NCI-H1092 treated with DMSO at 0.1 percent for 48 hours (cell line): ENCODE data around the gene DUS3L.
"Not testable (repeated sequence)": the region's sequence is repeated elsewhere in the genome, so short reads cannot be mapped to it uniquely, and the experiment has no call there.

Experiments used
- DNase-seq: peaks from one replicate; lab custom pipeline; 2025; lab: John Stamatoyannopoulos, UW

DUS3L gene

DNA sequence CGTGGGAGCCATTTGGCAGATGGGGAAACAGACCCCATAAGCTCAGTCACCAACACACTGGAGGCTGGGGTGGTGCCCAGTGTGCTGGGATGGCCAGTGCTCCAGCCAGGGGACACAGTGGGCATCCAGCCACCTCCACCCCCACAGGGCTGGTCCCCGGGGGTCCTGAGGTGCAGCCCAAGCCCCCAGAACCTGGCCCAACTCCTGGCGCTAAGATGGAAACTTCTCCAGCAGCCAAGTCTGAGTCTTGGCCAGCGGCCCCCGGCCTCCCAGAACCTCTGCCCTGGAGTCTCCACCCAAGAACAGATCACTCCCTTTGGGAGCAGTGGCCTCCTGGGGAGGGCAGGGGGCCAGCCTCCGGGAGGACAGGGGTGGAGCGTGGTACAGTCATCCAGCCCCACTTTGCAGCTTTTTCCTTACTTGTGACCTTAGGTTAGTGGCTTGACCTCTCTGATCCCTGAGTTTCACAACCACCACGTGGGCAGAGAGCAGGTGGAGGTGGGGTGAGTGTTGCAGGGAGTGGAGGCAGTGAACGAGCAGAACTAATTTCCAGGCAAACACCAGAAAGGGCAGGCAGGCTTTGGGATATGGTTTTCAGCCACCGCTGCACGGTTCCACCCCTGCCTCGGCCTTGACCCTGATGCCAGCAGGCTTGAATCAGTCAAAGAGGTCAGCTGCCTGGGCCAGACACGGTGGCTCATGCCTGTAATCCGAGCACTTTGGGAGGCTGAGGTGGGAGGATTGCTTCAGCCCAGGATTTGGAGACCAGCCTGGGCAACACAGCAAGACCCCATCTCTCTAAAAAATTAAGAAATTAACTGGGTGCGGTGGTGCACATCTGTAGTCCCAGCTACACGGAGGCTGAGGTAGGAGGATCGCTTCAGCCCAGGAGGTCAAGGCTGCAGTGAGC, 9.7 kb upstream of the DUS3L start:
- no peak for DNase-seq

DNA sequence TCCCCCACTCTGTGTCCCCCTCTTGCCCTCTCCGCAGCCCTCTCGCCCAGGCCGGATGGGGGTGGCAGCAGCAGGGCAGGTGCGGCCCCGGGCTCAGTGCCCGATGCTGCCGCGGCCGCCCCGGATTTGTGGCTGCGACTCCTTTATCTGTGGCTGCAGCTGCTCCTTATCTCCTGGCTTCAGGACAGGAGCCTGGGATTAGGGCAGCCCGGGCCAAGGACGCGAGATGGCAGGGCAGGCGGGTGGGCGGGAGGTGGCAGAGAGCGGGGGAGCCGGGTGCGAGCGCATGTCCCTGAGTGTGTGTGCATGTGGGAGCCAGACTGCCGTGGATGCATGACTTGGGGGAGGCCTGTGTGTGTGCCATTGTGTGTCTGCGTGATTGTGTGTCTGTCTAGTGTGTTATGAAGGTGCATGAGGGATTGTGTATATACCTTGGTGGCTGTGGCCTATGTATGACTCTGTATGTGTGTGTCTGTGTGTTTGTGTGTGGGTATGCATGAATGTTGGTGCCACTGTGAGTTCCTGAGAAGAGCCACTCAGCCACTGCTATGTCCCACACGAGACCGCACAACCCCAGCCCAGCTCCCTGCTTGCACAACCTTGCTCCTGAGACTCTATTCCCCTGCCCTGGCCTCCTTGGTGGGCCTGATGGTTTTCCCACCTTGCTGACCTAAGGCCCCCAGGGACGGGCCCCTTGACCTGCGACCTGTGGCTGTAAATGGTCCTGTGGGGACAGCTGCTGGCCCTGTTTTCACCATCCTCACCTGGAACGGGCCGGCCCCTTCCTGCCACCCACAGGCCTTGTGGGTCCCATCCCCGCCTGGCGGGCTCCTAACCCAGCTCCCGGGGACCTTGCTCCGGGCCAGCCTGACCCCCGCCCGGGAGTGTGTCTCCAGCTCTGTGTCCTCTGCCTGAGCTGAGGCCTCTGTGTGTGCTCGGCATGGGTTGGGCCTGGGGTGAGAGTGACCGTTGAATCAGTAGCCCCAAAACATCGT, 8.6 kb upstream of the DUS3L start:
- DNase-seq = peak; percentile 76

DNA sequence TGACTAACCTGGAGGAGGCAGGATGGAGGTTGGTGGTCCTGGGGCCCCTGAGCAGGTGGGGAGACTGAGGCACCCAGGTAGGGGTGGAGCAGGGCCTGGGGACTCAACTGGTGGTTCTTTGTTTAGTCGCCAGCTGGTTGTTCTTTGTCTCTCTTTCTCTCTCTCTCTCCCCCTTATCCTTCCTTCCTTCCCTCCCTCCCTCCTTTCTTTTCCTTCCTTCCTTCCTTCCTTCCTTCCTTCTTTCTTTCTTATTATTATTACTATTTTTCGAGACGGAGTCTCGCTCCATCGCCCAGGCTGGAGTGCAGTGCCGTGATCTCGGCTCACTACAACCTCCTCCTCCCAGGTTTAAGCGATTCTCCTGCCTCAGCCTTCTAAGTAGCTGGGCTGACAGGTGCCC, 7.3 kb upstream of the DUS3L start:
- DNase-seq = no peak

DNA sequence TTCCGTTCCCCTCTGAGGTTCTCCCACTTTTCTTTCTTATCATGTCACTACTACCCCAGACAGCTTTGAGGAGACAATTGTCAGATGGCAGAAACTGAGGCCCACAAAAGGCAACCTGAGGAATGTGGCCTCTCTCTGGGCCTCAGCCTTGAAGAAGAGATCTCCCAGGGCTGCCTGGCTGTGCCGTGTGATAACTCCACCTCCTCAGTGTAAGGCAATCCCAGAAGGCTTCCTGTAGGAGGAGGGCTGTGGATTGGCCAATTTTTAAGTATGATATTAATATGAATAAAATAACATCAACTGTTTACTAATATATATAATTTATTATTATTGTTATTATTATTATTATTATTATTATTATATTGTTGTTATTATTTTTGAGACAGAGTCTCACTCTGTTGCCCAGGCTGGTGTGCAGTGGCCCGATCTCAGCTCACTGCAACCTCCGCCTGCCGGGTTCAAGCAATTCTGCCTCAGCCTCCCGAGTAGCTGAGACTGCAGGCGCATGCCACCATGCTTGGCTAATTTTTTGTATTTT, 4.5 kb upstream of the DUS3L start:
- no peak for DNase-seq

DNA sequence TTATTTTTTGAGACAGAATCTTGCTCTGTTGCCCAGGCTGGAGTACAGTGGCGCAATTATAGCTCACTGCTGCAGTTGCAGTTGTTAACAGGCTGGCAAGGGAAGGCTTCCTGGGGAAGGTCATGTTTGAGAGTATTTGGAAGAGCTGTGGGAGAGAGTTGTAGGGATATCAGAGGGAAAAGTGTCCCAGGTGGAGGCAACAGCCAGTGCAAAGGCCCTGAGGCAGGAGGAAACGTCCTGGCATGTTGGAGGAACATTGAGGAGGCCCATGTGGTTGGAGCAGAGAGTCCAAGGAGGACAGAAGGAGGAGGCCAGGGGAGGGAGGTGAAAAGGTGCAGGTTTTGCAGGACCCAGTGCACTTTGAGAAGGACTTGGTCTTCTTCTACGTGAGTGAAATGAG, 2.2 kb upstream of the DUS3L start:
- DNase-seq = no peak

DNA sequence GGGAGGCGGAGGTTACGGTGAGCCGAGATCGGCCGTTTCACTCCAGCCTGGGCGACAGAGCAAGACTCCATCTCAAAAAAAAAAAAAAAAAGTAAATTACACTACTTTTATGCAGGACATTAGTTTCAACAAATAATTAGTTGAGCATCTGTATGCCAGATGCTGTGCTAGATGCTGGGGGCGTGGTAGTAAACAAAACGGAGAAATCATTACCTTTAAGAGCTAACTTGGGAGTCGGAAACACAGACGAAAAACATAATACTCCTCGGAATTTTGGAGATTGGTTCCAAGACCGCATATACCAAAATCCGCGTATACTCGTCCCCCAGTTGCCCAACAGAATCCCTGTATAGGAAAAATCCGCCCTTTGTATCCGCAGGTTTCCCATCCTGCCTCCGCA, 1.3 kb upstream of the DUS3L start:
- DNase-seq = no peak

DNA sequence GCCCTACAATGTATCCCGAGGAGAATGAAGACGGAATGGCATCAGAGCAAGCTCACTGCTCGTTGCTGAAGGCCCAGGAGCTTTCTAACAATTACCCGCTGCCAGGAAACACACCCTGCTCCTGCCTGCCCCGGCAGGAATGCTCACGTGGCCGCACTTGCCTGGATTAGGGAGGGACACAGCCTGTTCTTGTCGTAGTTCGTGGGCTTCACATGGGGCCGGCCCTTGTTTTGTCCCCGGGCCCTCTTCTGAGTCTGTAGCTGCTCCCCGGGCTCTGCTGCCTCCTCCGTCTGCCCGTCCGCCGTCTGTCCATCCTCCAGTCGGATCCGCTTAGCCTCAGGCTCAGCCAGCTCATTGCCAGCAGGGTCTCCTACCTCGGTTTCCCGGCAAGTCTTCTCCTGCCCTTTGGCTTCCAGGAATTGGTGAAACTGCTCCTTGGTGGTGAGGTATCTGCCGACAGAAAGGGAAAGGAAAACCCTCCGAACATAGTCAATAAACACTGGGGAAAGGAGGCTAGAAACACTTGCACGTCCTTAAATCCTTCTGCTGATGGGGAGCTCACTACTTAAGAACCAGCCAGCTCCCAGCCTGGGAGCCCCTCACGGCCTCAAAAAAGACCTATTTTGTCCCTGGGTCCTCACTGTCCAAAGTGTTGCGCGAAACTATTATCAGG, 941 bp downstream of the DUS3L start:
- no peak for DNase-seq

DNA sequence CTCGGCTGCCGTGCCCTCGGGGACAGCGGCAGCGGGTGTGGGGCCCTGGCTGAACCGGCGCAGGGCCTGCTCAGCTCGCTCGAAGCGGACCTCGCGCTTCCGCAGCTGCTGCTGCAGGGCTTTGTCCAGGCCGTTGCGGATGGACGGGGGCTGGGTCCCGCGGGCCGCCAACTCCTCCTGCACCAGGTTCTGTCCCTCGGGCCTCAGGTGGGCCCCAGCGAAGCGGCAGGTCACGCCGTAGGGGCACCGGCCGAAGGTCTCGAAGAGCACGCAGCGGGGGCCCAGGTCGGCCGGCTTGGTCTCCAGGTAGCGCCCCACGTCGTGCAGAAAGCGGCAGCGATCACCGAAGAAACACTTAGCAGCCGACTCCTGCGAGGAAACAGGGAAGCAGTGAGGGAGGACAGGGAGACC, 1.6 kb downstream of the DUS3L start:
- DNase-seq = no peak

DNA sequence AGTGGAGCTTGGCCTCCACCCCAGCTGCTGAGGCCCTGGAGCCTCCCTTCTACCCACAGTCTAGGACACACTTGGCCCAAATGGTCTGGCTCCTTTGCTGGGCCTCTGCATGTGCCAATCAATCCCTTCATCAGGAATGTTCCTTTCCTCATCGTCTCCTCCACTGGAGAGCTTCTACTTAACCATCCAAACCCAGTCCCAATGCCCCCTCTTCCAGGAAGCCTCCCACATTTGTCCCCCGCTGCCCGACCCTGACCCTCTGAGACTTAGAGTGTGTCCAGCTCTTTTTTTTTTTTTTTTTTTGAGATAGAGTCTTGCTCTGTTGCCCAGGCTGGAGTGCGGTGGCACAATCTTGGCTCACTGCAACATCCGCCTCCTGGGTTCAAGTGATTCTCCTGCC, 2.5 kb downstream of the DUS3L start:
- no peak for DNase-seq

DNA sequence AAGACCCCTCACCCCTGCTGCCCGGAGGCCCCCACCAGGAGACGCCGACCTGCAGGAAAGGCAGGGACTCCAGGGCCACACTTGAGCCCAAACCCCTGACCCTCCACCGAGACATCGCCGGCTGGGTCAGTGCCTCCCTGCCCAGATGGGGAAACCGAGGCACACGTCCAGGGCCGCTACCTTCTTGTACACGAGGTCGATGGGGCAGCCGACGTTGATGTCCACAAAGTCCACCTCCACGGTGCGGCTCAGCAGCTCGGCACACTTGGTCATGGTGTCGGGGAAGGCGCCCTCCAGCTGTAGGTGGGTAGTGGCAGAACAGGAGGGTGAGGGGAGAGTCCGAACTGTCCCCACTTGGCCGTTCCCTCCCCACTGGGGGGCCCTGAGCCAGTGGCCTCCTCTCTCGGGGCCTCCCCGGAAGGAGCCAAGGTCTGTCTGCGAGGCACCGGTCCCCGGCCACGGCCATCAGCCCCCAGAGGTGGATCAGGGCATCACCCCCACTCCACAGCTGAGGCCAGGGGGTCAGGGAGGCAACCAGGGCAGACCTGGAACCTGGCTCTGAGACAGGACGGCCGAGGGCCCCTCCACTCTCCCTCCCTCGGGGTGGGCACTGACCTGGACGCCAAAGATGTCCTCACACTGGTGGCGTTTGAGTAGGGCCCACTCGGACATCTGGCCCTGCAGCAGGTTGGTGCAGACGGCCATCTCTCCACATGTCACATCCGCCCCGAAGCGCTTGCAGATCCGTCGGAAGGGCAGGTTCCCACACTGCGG, 3.4 kb downstream of the DUS3L start:
- no peak for DNase-seq

DNA sequence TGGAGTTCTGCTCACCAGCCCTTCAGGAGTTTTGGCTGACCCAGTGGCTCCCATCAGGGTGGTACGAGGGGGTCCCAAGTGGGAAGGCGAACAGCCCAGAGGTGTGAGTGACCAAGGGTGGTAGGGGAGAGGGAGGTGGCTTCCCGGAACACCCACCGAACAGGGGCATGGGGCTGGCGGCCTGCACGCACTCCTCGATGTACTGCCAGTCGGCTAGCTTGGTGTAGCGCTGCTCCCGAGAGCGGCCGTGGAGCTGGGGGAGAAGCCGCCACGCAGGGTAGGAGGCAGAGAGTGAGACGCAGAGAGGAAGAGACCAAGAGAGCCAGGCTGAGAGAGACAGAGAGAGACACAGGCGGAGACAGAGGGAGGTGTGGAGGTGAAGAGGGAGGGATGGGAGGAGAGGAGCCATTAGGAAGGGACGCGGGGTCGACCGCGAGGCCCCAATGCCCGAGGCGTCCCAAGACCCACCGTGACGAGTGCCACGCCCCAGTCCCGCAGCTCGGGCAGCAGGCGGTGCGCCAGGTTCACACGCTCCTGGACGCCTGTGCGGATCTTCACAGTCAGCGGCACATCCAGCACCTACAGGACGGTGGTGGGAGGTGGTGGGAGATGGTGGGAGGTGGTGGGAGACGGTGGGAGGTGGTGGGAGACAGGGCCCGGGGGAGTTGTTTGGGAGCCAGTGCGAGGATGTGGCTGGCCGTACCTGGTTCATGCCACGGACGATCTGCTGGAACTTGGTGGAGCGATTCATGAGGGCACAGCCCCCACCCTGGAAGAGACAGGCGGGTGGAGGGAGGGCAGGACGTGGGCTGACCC, 4.2 kb downstream of the DUS3L start:
- no peak for DNase-seq

DNA sequence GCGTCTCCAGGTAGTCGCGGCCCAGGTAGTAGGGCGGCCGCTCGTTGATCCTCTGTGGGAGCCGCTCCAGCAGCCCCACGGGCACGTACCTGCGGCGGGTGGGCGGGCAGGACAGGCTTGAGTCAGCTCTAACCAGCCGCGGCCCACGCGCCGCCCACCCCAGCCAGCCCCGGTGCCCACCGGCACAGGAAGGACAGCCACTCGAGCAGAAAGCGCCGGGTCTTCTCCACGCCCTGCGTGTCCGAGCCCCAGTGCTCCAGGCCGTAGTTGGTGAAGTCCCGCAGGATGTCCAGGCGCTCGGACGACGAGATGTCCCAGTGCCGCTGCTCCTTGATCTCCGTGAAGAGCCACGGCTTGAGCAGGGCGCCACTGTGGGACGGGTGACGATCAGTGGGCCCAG, 5.5 kb downstream of the DUS3L start:
- DNase-seq = no peak

DNA sequence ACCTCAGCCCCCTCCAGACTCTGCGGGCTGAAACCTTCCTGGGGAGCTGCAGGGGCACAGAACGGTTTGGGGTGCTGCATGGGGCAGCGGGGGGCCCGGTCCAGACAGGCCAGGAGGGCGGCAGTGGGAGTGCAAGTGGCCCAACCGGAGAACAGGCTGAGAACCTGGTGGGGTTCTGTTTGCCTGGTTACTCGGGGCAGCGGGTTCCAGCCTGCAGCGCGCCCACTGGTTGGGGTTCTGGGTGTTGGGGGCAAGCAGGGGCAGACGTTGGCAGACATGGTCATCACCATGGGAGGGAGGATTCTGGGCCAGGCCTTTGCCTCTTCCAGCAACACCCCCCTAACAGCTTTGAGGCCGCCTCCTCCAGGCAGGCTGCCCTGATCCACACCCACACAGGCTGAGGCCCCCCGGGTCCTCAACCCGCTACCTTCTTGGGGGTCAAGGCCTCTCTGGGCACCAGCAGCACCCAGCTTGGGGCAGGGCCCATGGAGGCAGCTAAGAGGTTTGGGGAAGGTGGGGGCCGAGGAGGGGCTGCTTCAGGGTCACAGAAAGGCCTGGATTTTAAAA, 6.3 kb downstream of the DUS3L start, which contains the start of gene PRR22:
Gene PRR22 (minus strand): TSS at position 166 of the 567 bp plus-strand sequence. CDS start 86 bp downstream, at position 80.
- no peak for DNase-seq

DNA sequence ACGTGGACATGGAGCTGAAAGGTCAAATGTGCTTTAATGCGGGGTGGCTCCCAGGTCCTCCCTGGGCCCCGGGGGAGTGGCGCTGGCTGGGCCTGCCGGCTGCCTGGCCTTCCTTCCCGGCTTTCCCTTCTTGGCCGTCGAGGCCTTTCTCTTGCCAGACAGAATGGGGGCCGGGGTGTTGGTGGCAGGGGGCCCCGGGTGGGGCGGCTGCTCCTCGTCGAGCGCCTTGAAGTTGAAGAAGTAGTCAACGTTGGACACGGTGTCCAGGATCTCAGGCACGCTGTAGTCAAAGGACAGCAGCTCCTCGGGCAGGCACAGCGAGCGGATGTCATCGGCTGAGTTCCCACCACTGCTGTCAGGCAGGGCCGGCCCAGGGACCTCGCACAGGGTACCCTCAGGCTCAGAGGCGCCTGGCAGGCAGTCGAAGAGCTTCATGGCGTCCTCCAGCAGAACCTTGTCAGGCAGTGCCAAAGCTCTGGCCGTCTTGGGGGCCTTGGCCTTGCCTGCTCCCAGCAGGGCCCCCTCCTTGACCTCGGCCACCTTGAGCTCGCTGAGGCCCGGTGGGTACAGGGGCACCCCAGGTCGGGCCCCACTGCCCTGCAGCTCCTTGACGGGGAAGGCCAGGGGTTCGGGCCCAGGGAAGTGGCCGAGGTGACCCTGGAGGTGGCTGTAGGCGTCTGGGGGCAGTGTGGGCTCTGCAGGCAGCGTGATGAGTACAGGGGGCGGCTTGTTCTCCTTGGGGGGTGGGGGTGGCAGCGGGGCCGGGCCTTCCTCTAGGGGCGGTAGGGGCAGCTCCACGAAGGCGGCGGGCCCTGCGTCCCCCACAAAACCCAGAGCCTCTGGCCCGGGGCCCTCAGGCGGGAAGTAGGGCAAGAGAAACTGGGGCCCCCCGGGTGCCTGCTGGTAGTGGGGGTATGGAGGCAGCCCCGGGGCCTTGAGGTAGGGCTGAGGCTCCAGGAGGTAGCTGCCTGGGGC, 7.7 kb downstream of the DUS3L start:
- DNase-seq = no peak

DNA sequence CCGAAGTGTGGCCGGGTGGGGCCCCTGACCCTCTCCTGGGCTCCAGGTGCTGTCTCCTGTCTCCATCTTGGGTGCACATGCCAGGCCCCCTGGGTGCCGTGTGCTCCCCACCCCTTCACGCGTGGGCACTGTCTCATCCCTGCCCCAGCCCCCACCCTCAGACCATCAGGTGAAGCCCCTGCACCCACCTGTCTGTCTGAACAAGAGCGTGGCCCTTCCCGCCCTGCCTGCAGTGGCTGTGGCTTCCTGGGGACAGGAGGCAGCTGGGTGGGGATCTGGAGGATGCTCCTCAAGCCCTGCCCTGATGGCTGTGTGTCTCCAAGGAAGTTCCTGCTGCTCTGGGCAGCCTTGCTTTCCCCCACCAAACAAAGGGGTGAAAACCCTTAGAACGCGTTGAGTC, 8.6 kb downstream of the DUS3L start:
- no peak for DNase-seq

DNA sequence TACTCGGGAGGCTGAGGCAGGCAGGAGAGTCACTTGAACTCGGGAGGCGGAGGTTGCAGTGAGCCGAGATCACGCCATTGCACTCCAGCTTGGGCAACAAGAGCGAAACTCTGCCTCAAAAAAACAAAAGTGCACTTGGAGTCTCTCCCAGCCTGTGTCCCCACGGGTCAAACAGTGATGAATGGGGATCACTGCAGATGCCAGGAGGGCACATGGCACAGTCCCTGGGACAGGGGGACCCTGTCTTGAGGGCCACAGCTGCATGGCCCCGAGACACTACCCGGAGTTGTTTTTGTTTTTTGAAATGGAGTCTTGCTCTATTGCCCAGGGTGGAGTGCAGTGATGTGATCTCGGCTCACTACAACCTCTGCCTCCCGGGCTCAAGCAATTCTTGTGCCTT, 10.0 kb downstream of the DUS3L start:
- DNase-seq = not testable (repeated sequence)

DNA sequence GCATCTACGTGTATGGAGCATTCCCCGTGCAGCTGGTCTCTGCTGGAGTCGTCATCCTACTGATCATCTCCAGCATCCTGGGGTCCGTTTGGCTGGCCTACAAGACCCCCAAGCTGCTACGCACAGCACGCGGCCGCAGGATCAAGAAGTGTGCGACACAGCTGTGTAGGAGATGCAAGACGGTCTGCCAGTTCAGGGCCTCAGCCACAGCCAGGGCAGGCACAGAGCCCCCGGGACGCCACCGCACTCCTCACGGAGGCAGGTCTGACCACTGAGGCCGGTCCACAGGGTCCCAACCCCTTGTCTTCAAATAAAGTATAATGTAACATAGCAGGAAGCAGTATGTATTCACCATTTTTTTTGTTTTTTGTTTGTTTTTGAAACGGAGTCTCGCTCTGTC, 12.6 kb downstream of the DUS3L start:
- DNase-seq = no peak

DNA sequence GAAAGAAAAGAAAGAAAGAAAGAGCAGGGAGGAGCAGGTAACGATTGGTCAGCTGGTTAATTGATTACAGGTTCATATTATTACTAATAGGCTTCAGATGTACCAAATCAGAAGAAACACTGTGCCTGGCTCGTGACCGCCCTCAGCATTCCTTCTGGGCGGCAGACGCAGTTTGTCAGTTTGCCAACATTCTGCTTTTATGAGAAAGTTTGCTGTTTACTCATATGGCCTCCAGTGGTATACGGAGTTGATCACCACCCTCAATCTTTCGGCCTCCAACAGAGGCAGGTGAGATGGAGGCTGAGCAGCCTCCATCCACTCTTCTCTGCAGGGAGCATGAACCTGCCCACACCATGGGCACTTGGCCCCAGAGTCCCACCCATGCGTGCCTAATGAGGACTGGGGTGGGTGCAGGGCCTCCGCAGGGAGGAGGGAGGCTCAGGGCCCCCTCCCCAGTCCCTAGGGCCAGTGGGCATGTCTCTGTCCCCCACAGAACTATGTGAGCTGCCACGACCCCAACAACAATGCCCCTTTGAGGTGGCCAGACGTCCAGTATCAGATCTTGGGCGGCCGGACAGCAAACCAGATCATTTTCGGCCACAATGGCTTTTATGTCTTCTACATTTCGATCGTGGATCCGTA, 15.2 kb downstream of the DUS3L start:
- no peak for DNase-seq
